Transverse colon (tissue), 4 donors: ENCODE measurements around the gene TRIM44. TPM values are rescaled to one million over a fixed set of nuclear protein-coding genes. Genes with fewer than 3 reads are reported as not detected.

Experiments used
- DNase-seq: peaks from one replicate; pipeline ENCODE4 v3.0.0-alpha.2; 2019
- H3K27ac ChIP-seq, 4 donors: fragments of 200-600 bp; sonication (generic); 2 replicates each; pipeline ENCODE4 v1.5.1; 2016 to 2018; ENCODE audit warnings: inconsistent platforms in 4 of 4
- H3K27me3 ChIP-seq: fragments of 200-600 bp; sonication (generic); 2 replicates; pipeline ENCODE4 v1.5.1; 2017; ENCODE audit warnings: inconsistent platforms
- H3K36me3 ChIP-seq, 4 donors: fragments of 200-600 bp; sonication (generic); 2 replicates each; pipeline ENCODE4 v1.5.1; 2017 to 2019; ENCODE audit warnings: inconsistent platforms in 4 of 4
- H3K4me1 ChIP-seq, 4 donors: fragments of 200-600 bp; sonication (generic); 2 replicates each; pipeline ENCODE4 v1.5.1; 2017 to 2020; ENCODE audit warnings: inconsistent platforms in 4 of 4
- H3K4me3 ChIP-seq, 4 donors: fragments of 200-600 bp; sonication (generic); 1 replicate in 1 of 4; 2 replicates in 3 of 4; pipeline versions ENCODE4 v1.5.1 to v1.6.1; 2017 to 2019; ENCODE audit warnings: inconsistent platforms in 4 of 4
- H3K9me3 ChIP-seq, 2 donors: fragments of 200-600 bp; sonication (generic); 2 replicates each; pipeline ENCODE4 v1.5.1; 2017 to 2019; ENCODE audit warnings: inconsistent platforms in 2 of 2
- EP300 ChIP-seq: sonication (generic); formaldehyde crosslinking; IDR thresholded peaks from one replicate; pipeline ENCODE4 v1.6.1; 2017; ENCODE audit warnings: antibody characterized with exemption, low read depth
- POLR2A ChIP-seq: fragments of 450-650 bp; IDR thresholded peaks from one replicate; pipeline ENCODE4 v1.6.1; 2016; ENCODE audit warnings: antibody characterized with exemption, mild to moderate bottlenecking, moderate library complexity
- POLR2AphosphoS5 ChIP-seq, 3 donors: sonication (generic); formaldehyde crosslinking; IDR thresholded peaks; one replicate each; pipeline ENCODE4 v1.6.1; 2016; ENCODE audit warnings: antibody characterized with exemption in 3 of 3
- WGBS, 2 donors: methylation state at CpG; one replicate each; pipeline ENCODE4 v1.1.5; 2018; ENCODE audit warnings: low coverage in 1 of 2; 5-methylcytosine and 5-hydroxymethylcytosine counted together
- in situ Hi-C, 4 donors: fragments of 200-750 bp; cut with MboI; loops; one replicate each; pipeline versions ENCODE4 v1.15.0 to v1.15.1; 2017; ENCODE audit warnings: low sequenced_read_pairs in 3 of 4, low pct_ligation_motif_present in 1 of 4, low pct_unique_long_range_greater_than_20kb in 1 of 4
- intact Hi-C: fragments of 100-400 bp; cut with DNase I; formaldehyde crosslinking; loops from one replicate; pipeline ENCODE4 v1.15.1; 2023; ENCODE audit warnings: low total_unique reads
- total RNA-seq, 4 donors: library from RNA; depleted of rRNA; stranded (reverse); fragments of >200 nt; gene quantifications; one replicate each; pipeline ENCODE4 v1.1.0, GENCODE V29; 2016
- TF ChIP-seq, protein P1 (sequence below), 5 experiments: fragments of 200-600 bp in 3 of 5; fragments of 450-650 bp in 2 of 5; sonication (generic) in 3 of 5; IDR thresholded peaks; 1 replicate in 2 of 5; 2 replicates in 3 of 5; pipeline ENCODE4 v1.5.1; 2016 to 2017; ENCODE audit warnings: antibody characterized with exemption in 5 of 5, inconsistent platforms in 3 of 5, mild to moderate bottlenecking in 2 of 5, moderate library complexity in 1 of 5

The TRIM44 gene
- total RNA-seq, 4 donors from 2014 or later, result 17.9 to 93.9 (median 37.5) TPM

DNA sequence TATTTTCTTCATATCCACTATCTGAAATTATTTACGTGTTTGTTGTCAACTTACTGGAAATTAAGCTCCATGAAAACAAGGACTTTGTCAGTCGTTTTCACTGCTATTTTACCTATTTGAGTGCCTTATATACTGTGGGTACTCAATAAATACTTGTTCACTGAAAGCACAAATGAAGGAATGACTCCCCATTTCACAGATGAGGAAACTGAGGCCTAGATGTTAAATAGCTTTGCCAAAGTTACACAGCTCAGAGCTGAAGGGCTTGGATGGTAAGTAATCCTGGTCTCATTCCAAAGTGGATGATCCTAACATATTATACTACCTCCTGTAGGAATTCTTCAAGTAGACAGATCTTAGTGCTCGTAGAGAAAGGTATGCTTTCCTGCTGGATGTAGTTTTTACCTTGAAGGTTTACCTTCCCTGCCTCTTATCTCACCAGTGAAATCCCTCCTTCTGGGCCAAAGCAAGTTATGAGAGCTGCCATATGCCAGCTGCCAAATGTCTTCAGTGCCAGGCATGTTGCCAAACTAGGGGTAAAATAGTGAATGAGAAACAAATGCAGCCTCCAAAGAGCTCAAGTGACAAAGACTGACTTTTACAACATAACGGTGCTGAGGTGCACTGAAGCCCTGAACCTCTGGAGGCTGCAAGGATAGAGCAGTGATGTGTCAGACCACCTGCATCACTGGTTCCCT, 129.7 kb downstream of the TRIM44 start:
- 81 to 84% methylated on average over 3 to 4 of the region's 4 CpGs for WGBS, 2 donors
- Histone ChIP-seq H3K36me3 (no peaks in the 10 kb centered on the region), H3K4me3 (no peak overlapping the region), H3K9me3 (no peaks in the 10 kb centered on the region), H3K27ac (no peak overlapping the region), H3K4me1 (no peaks in the 10 kb centered on the region), H3K27me3 (no peaks in the 10 kb centered on the region)
- intact Hi-C loops, result no loop called here
- TF ChIP-seq POLR2A, result no peak
- TF ChIP-seq POLR2AphosphoS5 (IDR thresholded peaks at IDR 0.05), result no peak
- TF ChIP-seq, protein P1, sequence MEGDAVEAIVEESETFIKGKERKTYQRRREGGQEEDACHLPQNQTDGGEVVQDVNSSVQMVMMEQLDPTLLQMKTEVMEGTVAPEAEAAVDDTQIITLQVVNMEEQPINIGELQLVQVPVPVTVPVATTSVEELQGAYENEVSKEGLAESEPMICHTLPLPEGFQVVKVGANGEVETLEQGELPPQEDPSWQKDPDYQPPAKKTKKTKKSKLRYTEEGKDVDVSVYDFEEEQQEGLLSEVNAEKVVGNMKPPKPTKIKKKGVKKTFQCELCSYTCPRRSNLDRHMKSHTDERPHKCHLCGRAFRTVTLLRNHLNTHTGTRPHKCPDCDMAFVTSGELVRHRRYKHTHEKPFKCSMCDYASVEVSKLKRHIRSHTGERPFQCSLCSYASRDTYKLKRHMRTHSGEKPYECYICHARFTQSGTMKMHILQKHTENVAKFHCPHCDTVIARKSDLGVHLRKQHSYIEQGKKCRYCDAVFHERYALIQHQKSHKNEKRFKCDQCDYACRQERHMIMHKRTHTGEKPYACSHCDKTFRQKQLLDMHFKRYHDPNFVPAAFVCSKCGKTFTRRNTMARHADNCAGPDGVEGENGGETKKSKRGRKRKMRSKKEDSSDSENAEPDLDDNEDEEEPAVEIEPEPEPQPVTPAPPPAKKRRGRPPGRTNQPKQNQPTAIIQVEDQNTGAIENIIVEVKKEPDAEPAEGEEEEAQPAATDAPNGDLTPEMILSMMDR (IDR thresholded peaks at IDR 0.05), result no peak
- no peak for TF ChIP-seq EP300
- in situ Hi-C loops, result no loop called here
- no peak for DNase-seq

DNA sequence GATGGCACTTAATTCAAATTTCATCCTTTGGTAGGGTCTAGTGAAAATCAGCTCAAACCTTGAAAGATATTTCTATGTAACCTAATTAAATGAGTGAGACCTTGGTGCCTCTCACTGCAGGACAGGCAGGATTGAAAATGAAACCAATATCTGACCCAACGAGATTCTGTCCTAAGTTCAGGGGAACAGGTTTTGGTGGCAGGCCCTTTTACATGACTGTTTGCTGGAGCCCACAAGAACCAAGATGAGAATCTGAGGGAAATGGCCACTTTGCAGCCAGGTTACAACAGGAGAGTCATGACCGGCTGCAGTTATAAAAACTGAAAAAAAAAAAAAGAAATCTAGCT, 130.2 kb downstream of the TRIM44 start:
- H3K9me3 ChIP-seq, result no peaks in the 10 kb centered on the region
- no peak overlapping the region for H3K4me3 ChIP-seq
- H3K36me3 ChIP-seq, result no peaks in the 10 kb centered on the region
- in situ Hi-C loops (no loop called here), intact Hi-C loops (no loop called here)
- no peak for DNase-seq
- H3K27ac ChIP-seq, result no peak overlapping the region
- H3K27me3 ChIP-seq, result no peaks in the 10 kb centered on the region
- TF ChIP-seq POLR2A (no peak), POLR2AphosphoS5 (IDR thresholded peaks at IDR 0.05) (no peak)
- no peaks in the 10 kb centered on the region for H3K4me1 ChIP-seq
- 57 to 67% methylated on average over 2 of the region's 2 CpGs for WGBS, 2 donors

DNA sequence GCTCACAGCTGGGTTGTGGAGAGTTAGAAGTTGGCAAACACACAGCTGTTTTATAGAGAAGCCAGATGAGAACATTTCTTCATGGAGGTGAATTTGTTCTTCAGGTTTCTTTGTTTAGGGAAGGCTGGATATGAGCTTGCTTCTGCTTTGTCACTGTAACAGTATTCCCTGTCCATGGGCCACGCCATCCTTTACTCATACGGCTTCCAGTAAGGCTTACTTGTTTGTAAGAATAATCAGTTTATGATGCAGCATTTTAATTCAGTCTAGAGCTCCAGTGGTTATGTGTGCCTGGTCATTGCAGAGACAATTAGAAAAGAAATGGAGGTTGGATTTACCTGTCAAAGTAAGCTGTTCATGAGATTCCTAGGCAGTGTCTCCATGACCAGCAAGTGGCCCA, 131.8 kb downstream of the TRIM44 start:
- DNase-seq, result no peak
- in situ Hi-C loops, result no loop called here
- intact Hi-C loops, result no loop called here
- Histone ChIP-seq H3K27ac (no peak overlapping the region), H3K4me1 (no peaks in the 10 kb centered on the region), H3K36me3 (no peaks in the 10 kb centered on the region), H3K27me3 (no peaks in the 10 kb centered on the region), H3K4me3 (no peak overlapping the region), H3K9me3 (no peaks in the 10 kb centered on the region)
- TF ChIP-seq POLR2A, result no peak
- no peak for TF ChIP-seq POLR2AphosphoS5 (IDR thresholded peaks at IDR 0.05)
- TF ChIP-seq, protein P1 (IDR thresholded peaks at IDR 0.05), result no peak
- TF ChIP-seq EP300, result no peak
- WGBS, 2 donors, result 96 to 100% methylated on average over 2 of the region's 2 CpGs

DNA sequence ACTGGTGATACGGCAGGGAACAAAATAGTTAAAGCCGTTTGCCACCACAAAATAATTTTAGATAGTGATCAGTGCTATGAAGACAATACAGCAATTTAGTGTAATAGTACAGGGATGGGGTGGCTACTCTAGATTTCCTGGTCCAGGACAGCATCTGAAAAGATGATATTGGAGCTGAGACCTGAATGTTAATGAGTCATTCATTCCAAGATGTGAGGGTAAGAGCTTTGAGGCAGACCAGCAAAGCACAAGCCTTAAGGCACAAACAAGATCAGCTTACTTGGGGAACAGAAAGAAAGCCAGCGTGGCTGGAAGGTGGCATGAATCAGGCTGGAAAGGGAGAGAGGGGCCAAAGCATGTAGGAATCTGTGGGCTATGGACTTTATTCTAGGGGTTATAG, 132.3 kb downstream of the TRIM44 start:
- intact Hi-C loops (no loop called here), in situ Hi-C loops (no loop called here)
- DNase-seq, result no peak
- WGBS, 2 donors, result 94 to 100% methylated on average over 3 of the region's 3 CpGs
- Histone ChIP-seq H3K27ac (no peak overlapping the region), H3K4me1 (no peaks in the 10 kb centered on the region), H3K4me3 (no peak overlapping the region), H3K27me3 (no peaks in the 10 kb centered on the region), H3K9me3 (no peaks in the 10 kb centered on the region), H3K36me3 (no peaks in the 10 kb centered on the region)
- TF ChIP-seq, protein P1 (IDR thresholded peaks at IDR 0.05), result no peak
- TF ChIP-seq EP300, result no peak
- no peak for TF ChIP-seq POLR2A
- no peak for TF ChIP-seq POLR2AphosphoS5 (IDR thresholded peaks at IDR 0.05)

DNA sequence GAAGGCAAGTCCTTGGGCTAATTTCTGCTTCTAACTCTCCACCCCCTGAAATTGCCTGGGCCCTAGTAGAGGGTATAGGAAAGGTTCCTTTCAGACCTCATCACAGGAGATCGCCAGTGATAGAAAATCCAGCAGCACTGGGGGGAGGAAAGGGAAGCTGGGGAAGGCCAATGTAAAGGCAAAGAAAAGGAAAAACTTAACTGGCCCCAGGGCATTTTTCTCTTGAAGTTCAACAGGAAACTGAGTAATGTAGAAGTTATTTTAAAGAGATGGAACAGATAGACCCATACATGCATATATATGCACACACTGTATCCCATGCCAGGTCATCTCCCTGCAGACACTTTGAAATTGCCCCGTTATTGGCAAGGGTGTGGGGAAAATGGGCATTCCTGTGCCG, 134.0 kb downstream of the TRIM44 start:
- Histone ChIP-seq H3K27ac (no peak overlapping the region), H3K4me3 (no peak overlapping the region), H3K27me3 (no peaks in the 10 kb centered on the region), H3K4me1 (no peaks in the 10 kb centered on the region), H3K36me3 (no peaks in the 10 kb centered on the region), H3K9me3 (no peaks in the 10 kb centered on the region)
- no peak for DNase-seq
- WGBS, 2 donors, result 73 to 89% methylated on average over 3 of the region's 3 CpGs
- TF ChIP-seq POLR2A, result no peak
- no peak for TF ChIP-seq POLR2AphosphoS5 (IDR thresholded peaks at IDR 0.05)
- TF ChIP-seq, protein P1 (IDR thresholded peaks at IDR 0.05), result no peak
- TF ChIP-seq EP300, result no peak
- intact Hi-C loops, result no loop called here
- in situ Hi-C loops, result no loop called here
